SU-DHL-6 (cell line): Measurements from ENCODE around the gene ATP10A.

ENCODE experiments used
- EZH2phosphoT487 ChIP-seq: fragments of 200-600 bp; sonication (generic), shearing (Covaris generic); conservative IDR thresholded peaks from 2 replicates; pipeline ENCODE4 v1.6.1; 2018; ENCODE audit warnings: mild to moderate bottlenecking, antibody characterized with exemption, low read length, moderate library complexity, mixed read lengths
- TF ChIP-seq, protein P1 (sequence below): fragments of 200-600 bp; sonication (generic); IDR thresholded peaks from one replicate; pipeline ENCODE4 v1.5.1; 2017; ENCODE audit warnings: antibody characterized with exemption, mild to moderate bottlenecking, low read length, moderate library complexity; ENCODE audit not compliant: insufficient read depth, poor library complexity, severe bottlenecking

DNA sequence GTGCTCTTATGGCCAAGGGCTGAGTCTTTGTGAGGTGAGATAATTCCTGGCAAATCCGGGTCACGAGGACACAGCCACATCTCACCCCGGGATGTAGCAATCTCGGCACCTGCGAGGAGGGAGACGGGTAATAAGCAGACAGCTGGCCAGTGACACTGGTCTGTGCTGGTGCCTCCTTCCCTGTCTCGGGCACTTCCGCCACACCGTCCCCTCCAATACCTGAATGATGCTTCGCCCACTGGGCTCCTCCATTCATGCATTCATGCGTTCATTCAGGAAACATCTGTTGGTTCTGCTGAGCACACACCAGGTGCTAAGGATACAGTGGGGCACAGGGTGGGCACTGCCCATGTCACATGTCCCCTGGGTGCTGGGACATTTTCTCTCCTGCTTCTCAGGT, 60.1 kb downstream of the ATP10A start:
- TF ChIP-seq, protein P1, sequence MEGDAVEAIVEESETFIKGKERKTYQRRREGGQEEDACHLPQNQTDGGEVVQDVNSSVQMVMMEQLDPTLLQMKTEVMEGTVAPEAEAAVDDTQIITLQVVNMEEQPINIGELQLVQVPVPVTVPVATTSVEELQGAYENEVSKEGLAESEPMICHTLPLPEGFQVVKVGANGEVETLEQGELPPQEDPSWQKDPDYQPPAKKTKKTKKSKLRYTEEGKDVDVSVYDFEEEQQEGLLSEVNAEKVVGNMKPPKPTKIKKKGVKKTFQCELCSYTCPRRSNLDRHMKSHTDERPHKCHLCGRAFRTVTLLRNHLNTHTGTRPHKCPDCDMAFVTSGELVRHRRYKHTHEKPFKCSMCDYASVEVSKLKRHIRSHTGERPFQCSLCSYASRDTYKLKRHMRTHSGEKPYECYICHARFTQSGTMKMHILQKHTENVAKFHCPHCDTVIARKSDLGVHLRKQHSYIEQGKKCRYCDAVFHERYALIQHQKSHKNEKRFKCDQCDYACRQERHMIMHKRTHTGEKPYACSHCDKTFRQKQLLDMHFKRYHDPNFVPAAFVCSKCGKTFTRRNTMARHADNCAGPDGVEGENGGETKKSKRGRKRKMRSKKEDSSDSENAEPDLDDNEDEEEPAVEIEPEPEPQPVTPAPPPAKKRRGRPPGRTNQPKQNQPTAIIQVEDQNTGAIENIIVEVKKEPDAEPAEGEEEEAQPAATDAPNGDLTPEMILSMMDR: no peak
- no peak for TF ChIP-seq EZH2phosphoT487
